Measurements from ENCODE around the gene KBTBD13.

DNA sequence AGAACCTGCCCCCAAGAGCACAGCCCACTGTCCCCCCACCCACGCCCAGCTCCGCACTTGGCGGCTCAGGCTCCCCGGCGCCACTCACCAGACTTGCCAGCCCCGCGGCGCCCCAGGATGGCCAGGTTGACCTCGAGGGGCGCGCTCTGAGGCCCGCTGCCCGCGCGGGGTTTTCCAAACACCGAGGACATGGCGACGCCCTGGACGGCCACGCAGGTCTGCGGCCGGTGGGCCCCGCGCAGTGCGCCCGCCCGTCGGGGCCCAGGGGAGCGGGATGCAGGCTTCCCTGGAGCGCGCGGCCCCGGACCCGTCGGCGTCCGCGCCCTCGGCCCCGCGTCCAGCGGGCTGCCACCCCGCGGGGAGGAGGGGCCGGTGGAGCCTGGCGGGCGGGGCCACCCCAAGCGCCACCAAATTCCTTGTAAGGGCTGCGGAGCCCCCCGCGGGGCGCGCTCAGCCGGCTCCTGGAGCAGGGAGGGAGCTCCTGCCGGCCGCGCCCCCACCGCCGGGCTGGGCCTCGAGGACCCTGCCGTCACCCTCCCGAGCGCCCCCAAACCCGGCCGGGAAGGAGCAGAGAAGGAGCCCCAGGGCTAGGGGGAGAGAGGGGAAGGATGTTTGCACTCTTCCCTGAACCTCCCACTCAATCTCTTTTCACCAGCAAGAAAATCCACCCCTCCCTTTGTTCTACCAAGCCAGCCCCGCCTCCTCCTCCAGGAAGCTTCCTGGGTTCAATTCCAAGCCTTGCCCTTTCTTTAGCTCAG, 8.7 kb upstream of the KBTBD13 start, which contains the start of gene RASL12:
- TF ChIP-seq, protein P1, sequence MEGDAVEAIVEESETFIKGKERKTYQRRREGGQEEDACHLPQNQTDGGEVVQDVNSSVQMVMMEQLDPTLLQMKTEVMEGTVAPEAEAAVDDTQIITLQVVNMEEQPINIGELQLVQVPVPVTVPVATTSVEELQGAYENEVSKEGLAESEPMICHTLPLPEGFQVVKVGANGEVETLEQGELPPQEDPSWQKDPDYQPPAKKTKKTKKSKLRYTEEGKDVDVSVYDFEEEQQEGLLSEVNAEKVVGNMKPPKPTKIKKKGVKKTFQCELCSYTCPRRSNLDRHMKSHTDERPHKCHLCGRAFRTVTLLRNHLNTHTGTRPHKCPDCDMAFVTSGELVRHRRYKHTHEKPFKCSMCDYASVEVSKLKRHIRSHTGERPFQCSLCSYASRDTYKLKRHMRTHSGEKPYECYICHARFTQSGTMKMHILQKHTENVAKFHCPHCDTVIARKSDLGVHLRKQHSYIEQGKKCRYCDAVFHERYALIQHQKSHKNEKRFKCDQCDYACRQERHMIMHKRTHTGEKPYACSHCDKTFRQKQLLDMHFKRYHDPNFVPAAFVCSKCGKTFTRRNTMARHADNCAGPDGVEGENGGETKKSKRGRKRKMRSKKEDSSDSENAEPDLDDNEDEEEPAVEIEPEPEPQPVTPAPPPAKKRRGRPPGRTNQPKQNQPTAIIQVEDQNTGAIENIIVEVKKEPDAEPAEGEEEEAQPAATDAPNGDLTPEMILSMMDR (IDR thresholded peaks at IDR 0.05), result no peak
- peak in 1 of 2 donors; percentile 11 for TF ChIP-seq POLR2AphosphoS5 (IDR thresholded peaks at IDR 0.05; ENCODE audit: insufficient read depth in 1 of 2, low read depth in 1 of 2)
- TF ChIP-seq POLR2A (IDR thresholded peaks at IDR 0.05), result peak in 1 of 2 donors; percentile 52
